ENCODE results near the gene EXOSC5. TPM values are rescaled to one million over a fixed set of nuclear protein-coding genes. Genes with fewer than 3 reads are reported as not detected.
"Not testable (repeated sequence)": the region's sequence is repeated elsewhere in the genome, so short reads cannot be mapped to it uniquely, and the experiment has no call there.

Gene EXOSC5
- total and polyA plus RNA-seq, 7 experiments from 2014 or later: 15.0 to 84.8 (median 22.1) TPM

DNA sequence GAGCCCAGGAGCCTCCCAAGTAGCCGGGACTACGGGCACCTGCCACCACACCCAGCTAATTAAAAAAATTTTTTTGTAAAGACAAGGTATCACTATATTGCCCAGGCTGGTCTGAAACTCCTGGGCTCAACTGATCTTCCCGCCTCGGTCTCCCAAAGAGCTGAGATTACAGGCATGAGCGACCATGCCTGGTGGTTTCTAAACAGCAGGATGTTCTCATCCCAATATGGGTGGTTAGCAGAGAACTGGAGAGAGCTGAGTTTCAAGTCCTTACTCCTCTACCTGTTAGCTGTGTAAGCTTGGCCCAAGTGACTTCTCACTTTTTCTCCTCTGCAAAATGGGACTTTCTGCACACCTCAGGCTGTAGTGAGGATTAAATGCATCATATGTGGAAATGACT is 12.8 kb downstream of the EXOSC5 start:
- Histone ChIP-seq H3K9me3 (ENCODE audit: control insufficient read depth in 2 of 3, low read length in 3 of 3) (no peaks in the 10 kb centered on the region), H3K4me1 (ENCODE audit: control insufficient read depth in 2 of 2, insufficient read depth in 2 of 2, low read length in 2 of 2) (no peaks in the 10 kb centered on the region), H3K27me3 (ENCODE audit: control insufficient read depth in 2 of 2, insufficient read depth in 2 of 2, low read length in 2 of 2) (no peaks in the 10 kb centered on the region), H3K36me3 (ENCODE audit: control insufficient read depth in 2 of 3, insufficient read depth in 3 of 3, low read length in 3 of 3) (peaks cover 0 to 52% (median 0%) of the 10 kb centered on the region in 3 experiments), H3K4me3 (ENCODE audit: low read length) (no peak overlapping the region), H3K27ac (ENCODE audit: low read depth, low read length) (peak overlapping the region; percentile 29)
- Mint-ChIP-seq H3K27ac (no peak overlapping the region), H3K36me3 (peaks cover 0 to 17% (median 4%) of the 10 kb centered on the region in 5 donors), H3K4me1 (peaks cover 0 to 6% (median 0%) of the 10 kb centered on the region in 7 donors), H3K27me3 (no peaks in the 10 kb centered on the region), H3K4me3 (no peak overlapping the region), H3K9me3 (no peaks in the 10 kb centered on the region)
- ChIA-PET CTCF (no interaction called here), POLR2A (no interaction called here)
- ATAC-seq (no peak), DNase-seq (no peak)
- intact Hi-C loops (cut with micrococcal nuclease): no loop called here

DNA sequence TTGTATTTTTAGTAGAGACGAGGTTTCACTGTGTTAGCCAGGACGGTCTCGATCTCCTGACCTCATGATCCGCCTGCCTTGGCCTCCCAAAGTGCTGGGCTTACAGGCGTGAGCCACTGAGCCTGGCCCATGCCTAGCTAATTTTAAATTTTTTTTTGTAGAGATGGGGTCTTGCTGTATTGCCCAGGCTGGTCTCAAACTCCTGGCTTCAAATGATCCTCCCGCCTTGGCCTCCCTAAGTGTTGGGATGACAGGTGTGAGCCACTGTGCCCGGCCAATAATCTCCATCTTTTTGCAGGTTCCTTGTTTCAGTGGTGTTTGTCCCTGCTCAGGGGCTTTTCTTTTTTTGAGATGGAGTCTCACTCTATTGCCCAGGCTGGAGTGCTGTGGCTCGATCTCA is 15.6 kb downstream of the EXOSC5 start:
- H3K27me3 ChIP-seq (ENCODE audit: control insufficient read depth in 2 of 2, insufficient read depth in 2 of 2, low read length in 2 of 2); H3K4me3 Mint-ChIP-seq; H3K27me3 Mint-ChIP-seq; H3K4me3 ChIP-seq (ENCODE audit: low read length); DNase-seq; intact Hi-C loops (cut with micrococcal nuclease); H3K9me3 Mint-ChIP-seq; ATAC-seq; H3K27ac ChIP-seq (ENCODE audit: low read depth, low read length); H3K9me3 ChIP-seq (ENCODE audit: control insufficient read depth in 2 of 3, low read length in 3 of 3); H3K4me1 ChIP-seq (ENCODE audit: control insufficient read depth in 2 of 2, insufficient read depth in 2 of 2, low read length in 2 of 2): not testable (repeated sequence)
- Mint-ChIP-seq H3K27ac (peak overlapping the region in 1 of 9 donors; percentile 78), H3K4me1 (peaks cover 6 to 23% (median 17%) of the 10 kb centered on the region in 7 donors), H3K36me3 (peaks cover 0 to 14% (median 6%) of the 10 kb centered on the region in 5 donors)
- CTCF ChIA-PET: interaction anchor here (0.6 kb wide), 1 partner anchor 21 kb away, joined by 3 read pairs; no protein-coding TSS in a partner anchor
- H3K36me3 ChIP-seq (ENCODE audit: control insufficient read depth in 2 of 3, insufficient read depth in 3 of 3, low read length in 3 of 3): peaks cover 0 to 24% (median 0%) of the 10 kb centered on the region in 3 experiments
- POLR2A ChIA-PET: interaction anchor here (0.6 to 0.7 kb wide), 2 partner anchors 9 to 45 kb away, joined by 3 to 6 read pairs; no protein-coding TSS in a partner anchor

DNA sequence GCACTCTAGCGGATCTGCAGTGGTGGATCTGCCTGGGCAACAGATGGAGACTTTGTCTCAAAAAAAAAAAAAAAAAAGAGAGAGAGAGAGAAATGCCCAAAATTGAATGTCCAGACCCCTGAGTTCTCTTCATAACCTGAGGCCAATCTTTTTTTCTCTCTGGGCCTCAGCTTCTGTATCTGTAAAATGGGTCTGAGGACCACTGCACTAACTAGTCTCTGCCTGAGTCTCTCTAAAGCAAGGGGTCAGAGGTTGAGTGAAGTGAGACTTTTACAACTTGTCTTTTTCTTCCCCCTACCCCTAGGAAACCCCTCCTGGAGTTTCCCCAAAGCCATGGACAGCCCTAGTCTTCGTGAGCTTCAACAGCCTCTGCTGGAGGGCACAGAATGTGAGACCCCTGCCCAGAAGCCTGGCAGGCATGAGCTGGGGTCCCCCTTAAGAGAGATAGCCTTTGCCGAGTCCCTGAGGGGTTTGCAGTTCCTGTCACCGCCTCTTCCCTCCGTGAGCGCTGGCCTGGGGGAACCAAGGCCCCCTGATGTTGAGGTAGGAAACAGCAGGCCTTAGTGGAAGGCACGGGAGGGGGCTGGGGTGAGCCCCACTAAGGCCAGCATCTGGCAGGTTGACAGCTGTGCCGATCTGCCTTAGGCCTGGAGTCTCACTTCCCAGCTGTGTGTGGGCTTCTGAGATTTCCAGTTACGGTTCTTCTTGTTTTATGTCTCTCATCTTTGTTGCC is 19.0 kb downstream of the EXOSC5 start:
- ChIA-PET CTCF (interaction anchor here (0.7 kb wide), 1 partner anchor 49 kb away, joined by 3 read pairs; the partner anchor contains the start of gene B3GNT8), POLR2A (interaction anchor here (0.9 kb wide), 1 partner anchor 14 kb away, joined by 4 read pairs; the partner anchor contains the start of gene B9D2)
- no peaks in the 10 kb centered on the region for H3K27me3 ChIP-seq (ENCODE audit: control insufficient read depth in 2 of 2, insufficient read depth in 2 of 2, low read length in 2 of 2)
- H3K36me3 ChIP-seq (ENCODE audit: control insufficient read depth in 2 of 3, insufficient read depth in 3 of 3, low read length in 3 of 3): peaks cover 0 to 5% (median 0%) of the 10 kb centered on the region in 3 experiments
- ATAC-seq (peak; percentile 64), DNase-seq (no peak)
- peaks cover 0 to 6% (median 3%) of the 10 kb centered on the region in 5 donors for H3K36me3 Mint-ChIP-seq
- H3K4me1 Mint-ChIP-seq: peaks cover 10 to 24% (median 22%) of the 10 kb centered on the region in 7 donors
- H3K9me3 ChIP-seq (ENCODE audit: control insufficient read depth in 2 of 3, low read length in 3 of 3): no peaks in the 10 kb centered on the region
- H3K4me3 ChIP-seq (ENCODE audit: low read length): no peak overlapping the region
- H3K27ac ChIP-seq (ENCODE audit: low read depth, low read length): peak overlapping the region; percentile 18
- H3K27me3 Mint-ChIP-seq: no peaks in the 10 kb centered on the region
- H3K9me3 Mint-ChIP-seq: no peaks in the 10 kb centered on the region
- H3K4me3 Mint-ChIP-seq: peak overlapping the region in 3 of 10 donors; percentile 27 to 92 (median 84)
- intact Hi-C loops (cut with micrococcal nuclease): no loop called here
- peak overlapping the region in 6 of 9 donors; percentile 24 to 96 (median 82) for H3K27ac Mint-ChIP-seq
- peaks cover 0 to 4% of the 10 kb centered on the region in 2 donors for H3K4me1 ChIP-seq (ENCODE audit: control insufficient read depth in 2 of 2, insufficient read depth in 2 of 2, low read length in 2 of 2)

DNA sequence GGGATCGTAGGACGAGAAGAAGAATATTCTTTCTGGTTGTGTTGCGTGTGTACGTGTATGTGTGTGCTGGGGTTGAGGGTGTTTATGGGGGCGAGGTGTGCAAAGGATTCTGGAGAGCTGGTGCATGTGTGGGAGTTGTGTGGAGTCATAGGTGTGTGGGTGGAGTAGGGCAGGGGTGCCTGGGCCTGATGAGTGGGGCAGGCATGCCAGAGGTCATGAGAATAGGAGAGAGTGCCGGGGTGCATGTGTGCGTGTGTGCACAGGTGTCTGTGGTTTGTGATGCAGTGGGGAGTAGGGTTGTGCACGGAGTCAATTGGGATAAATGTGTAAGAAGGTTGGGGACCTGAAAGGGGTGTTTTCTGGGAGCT is 20.2 kb downstream of the EXOSC5 start:
- ChIA-PET CTCF (no interaction called here), POLR2A (interaction anchor here (1.2 to 2.0 kb wide), 3 partner anchors 13 to 76 kb away, joined by 3 to 6 read pairs (median 5); no protein-coding TSS in a partner anchor)
- Mint-ChIP-seq H3K27ac (peak overlapping the region; percentile 66 to 96 (median 85)), H3K9me3 (no peaks in the 10 kb centered on the region), H3K4me1 (peaks cover 12 to 24% (median 19%) of the 10 kb centered on the region in 7 donors), H3K4me3 (peak overlapping the region; percentile 69 to 94 (median 86)), H3K27me3 (no peaks in the 10 kb centered on the region), H3K36me3 (peaks cover 0 to 2% (median 0%) of the 10 kb centered on the region in 5 donors)
- ATAC-seq (peak; percentile 52), DNase-seq (no peak)
- H3K27me3 ChIP-seq (ENCODE audit: control insufficient read depth in 2 of 2, insufficient read depth in 2 of 2, low read length in 2 of 2): no peaks in the 10 kb centered on the region
- H3K36me3 ChIP-seq (ENCODE audit: control insufficient read depth in 2 of 3, insufficient read depth in 3 of 3, low read length in 3 of 3): no peaks in the 10 kb centered on the region
- H3K9me3 ChIP-seq (ENCODE audit: control insufficient read depth in 2 of 3, low read length in 3 of 3): no peaks in the 10 kb centered on the region
- intact Hi-C loops (cut with micrococcal nuclease): loop anchor here in 1 of 2 donors (1.0 kb wide), 1 partner anchor 13 kb away; the partner anchor contains the start of gene B9D2
- peak overlapping the region; percentile 56 for H3K4me3 ChIP-seq (ENCODE audit: low read length)
- H3K4me1 ChIP-seq (ENCODE audit: control insufficient read depth in 2 of 2, insufficient read depth in 2 of 2, low read length in 2 of 2): peaks cover 0 to 4% of the 10 kb centered on the region in 2 donors
- H3K27ac ChIP-seq (ENCODE audit: low read depth, low read length): peak overlapping the region; percentile 74

DNA sequence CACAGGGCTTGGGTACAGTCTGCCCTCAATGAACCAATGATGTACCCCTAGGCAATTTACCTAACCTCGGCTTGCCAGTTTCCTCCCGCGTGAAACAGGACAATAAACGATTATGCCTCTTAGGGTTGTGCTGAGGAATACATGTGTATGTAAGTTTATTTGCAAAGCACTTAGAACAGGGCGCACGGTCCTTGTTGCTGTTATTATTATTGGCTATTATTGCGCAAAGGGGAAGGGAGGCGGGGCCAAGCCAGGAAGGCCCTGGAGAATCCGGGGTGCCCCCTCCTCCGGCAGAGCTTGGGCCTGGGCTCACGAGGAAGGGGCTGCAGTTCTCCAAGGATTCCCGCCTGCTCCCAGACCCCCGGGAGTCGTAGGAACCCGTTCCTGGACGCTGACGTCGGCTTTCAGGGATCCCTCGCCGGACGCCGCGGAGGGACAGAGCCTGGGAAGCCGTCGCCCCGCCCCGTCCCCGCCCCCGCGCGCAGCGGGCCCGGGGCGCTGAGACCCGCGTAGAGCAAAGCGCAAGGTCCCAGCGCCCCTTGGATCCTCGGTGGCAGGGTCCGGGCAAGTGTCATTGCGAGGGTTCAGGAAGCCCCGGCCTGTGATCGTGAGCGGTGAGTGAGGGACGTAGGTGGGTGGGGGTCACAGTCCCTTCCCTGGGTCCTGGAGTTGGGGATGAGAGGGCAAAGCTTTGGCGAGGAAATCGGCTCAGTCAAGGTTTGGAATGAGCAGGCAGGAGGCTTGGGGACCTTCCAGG is 20.7 kb downstream of the EXOSC5 start, which contains the start of gene TMEM91:
Gene TMEM91 (plus strand): TSS at position 293 of the 757 bp plus-strand sequence. CDS start 1,777 bp downstream, outside the sequence.
- H3K4me3 ChIP-seq (ENCODE audit: low read length): peak within 1 kb of the TSS; percentile 56
- peak within 1 kb of the TSS; percentile 74 for H3K27ac ChIP-seq (ENCODE audit: low read depth, low read length)
- H3K27me3 ChIP-seq (ENCODE audit: control insufficient read depth in 2 of 2, insufficient read depth in 2 of 2, low read length in 2 of 2): no peaks in the 10 kb centered on the region
- peaks cover 0 to 4% of the 10 kb centered on the region in 2 donors for H3K4me1 ChIP-seq (ENCODE audit: control insufficient read depth in 2 of 2, insufficient read depth in 2 of 2, low read length in 2 of 2)
- H3K9me3 Mint-ChIP-seq: no peaks in the 10 kb centered on the region
- POLR2A ChIA-PET: interaction anchor here (0.6 to 2.0 kb wide), 5 partner anchors 13 to 510 kb away, joined by 3 to 6 read pairs (median 4); no protein-coding TSS in a partner anchor
- H3K27me3 Mint-ChIP-seq: no peaks in the 10 kb centered on the region
- H3K9me3 ChIP-seq (ENCODE audit: control insufficient read depth in 2 of 3, low read length in 3 of 3): no peaks in the 10 kb centered on the region
- intact Hi-C loops (cut with micrococcal nuclease): loop anchor here in 1 of 2 donors (1.0 kb wide), 1 partner anchor 12 kb away; the partner anchor contains the start of gene B9D2
- H3K4me1 Mint-ChIP-seq: peaks cover 12 to 26% (median 19%) of the 10 kb centered on the region in 7 donors
- ATAC-seq (peak; percentile 62), DNase-seq (peak in 1 of 9 donors; percentile 40)
- peak within 1 kb of the TSS; percentile 66 to 96 (median 86) for H3K27ac Mint-ChIP-seq
- CTCF ChIA-PET: no interaction called here
- H3K4me3 Mint-ChIP-seq: peak within 1 kb of the TSS; percentile 69 to 94 (median 86)
- no peaks in the 10 kb centered on the region for H3K36me3 ChIP-seq (ENCODE audit: control insufficient read depth in 2 of 3, insufficient read depth in 3 of 3, low read length in 3 of 3)
- H3K36me3 Mint-ChIP-seq: peaks cover 0 to 2% (median 0%) of the 10 kb centered on the region in 5 donors

DNA sequence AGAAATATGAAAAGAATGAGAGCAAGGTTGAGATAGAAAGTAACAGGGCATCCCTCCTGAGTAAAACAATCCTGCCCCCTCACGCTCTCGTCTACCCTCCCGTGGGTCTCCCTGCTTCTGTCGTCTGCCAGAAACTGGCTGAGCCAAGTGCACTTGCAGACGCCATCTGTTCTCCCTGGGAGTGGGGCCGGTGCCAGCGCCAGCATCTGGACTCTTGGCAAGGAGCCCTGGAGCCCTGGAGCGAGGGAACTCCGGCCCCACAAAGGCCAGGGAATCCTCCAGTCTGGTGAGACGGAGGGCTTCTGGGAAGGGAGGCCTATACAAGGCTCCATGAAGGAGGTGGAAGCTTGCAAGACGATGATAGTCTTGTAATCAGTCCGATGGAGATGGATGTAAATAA is 23.2 kb downstream of the EXOSC5 start:
- H3K4me3 Mint-ChIP-seq: no peak overlapping the region
- no peaks in the 10 kb centered on the region for H3K36me3 ChIP-seq (ENCODE audit: control insufficient read depth in 2 of 3, insufficient read depth in 3 of 3, low read length in 3 of 3)
- DNase-seq (no peak), ATAC-seq (no peak)
- no peaks in the 10 kb centered on the region for H3K27me3 ChIP-seq (ENCODE audit: control insufficient read depth in 2 of 2, insufficient read depth in 2 of 2, low read length in 2 of 2)
- intact Hi-C loops (cut with micrococcal nuclease): no loop called here
- H3K9me3 ChIP-seq (ENCODE audit: control insufficient read depth in 2 of 3, low read length in 3 of 3): no peaks in the 10 kb centered on the region
- H3K27ac ChIP-seq (ENCODE audit: low read depth, low read length): no peak overlapping the region
- peaks cover 12 to 27% (median 19%) of the 10 kb centered on the region in 7 donors for H3K4me1 Mint-ChIP-seq
- H3K4me3 ChIP-seq (ENCODE audit: low read length): no peak overlapping the region
- no peaks in the 10 kb centered on the region for H3K27me3 Mint-ChIP-seq
- H3K36me3 Mint-ChIP-seq: peaks cover 0 to 2% (median 0%) of the 10 kb centered on the region in 5 donors
- ChIA-PET POLR2A (no interaction called here), CTCF (interaction anchor here (0.5 kb wide), 1 partner anchor 1040 kb away, joined by 3 read pairs; no protein-coding TSS in a partner anchor)
- no peak overlapping the region for H3K27ac Mint-ChIP-seq
- H3K4me1 ChIP-seq (ENCODE audit: control insufficient read depth in 2 of 2, insufficient read depth in 2 of 2, low read length in 2 of 2): peaks cover 0 to 4% of the 10 kb centered on the region in 2 donors
- no peaks in the 10 kb centered on the region for H3K9me3 Mint-ChIP-seq

Data from naive thymus-derived CD4-positive, alpha-beta T cell (primary cell).